ENCODE measurements around the gene RNF213.
"Not testable (repeated sequence)": the region's sequence is repeated elsewhere in the genome, so short reads cannot be mapped to it uniquely, and the experiment has no call there.

Gene RNF213

DNA sequence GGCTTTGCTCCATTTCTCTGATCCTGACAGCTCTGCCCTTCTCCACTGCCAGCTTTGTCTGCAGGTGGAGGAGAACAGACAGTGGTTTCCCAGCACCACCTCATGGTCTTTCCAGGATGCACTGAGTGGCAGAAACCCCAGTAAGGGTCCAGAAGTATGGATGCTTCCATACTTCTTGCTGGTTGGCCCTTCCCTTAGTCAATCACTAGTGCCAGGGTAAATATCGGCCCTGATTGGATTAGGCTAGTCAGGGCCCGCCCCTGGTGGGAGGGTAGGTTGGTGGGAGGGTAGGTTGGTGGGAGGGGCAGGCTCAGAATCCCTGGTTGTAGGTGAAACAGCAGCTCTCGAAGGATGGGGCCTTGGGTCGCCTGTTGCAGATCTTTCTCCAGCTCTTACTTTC, 10.2 kb downstream of the RNF213 start:
- no peak for DNase-seq (ENCODE audit: low read depth in 2 of 2)

DNA sequence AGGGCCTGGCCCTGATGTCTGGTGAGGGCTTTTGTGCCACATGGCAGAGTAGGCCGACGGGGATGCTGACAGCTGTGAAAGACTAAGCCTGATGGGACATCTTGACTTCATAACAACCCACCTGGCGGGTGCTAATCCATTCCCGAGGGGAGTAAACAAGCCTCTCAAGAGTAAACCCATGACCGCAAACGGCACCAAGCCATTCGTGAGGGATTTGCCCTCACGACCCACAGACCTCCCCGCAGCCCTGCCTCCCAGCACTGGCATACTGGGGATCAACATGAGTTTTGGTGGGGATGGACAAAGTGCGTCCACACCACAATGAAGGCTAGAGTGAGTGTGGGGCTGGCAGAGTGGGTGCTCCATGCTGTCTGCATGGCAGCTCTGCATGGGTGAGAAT, 11.7 kb downstream of the RNF213 start:
- no peak for DNase-seq (ENCODE audit: low read depth in 2 of 2)

DNA sequence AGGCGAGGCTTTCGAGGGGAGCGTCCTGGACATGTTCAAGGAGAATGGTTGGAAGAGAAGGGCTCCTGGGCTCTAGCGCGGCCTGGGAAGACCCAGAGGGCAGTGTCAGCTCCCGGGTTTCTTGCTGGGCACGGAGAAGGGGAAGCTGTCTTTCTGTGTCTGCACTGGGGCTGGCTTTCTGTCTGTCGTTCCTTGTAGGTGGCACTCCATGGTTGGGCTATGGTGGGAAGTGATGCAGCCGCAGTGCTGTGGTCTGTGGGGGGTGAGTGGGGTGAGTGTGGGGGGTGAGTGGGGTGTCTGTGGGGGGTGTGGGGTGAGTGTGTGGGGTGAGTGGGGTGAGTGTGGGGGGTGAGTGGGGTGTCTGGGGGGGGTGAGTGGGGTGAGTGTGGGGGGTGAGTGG, 13.7 kb downstream of the RNF213 start:
- DNase-seq (ENCODE audit: low read depth in 2 of 2): no peak

DNA sequence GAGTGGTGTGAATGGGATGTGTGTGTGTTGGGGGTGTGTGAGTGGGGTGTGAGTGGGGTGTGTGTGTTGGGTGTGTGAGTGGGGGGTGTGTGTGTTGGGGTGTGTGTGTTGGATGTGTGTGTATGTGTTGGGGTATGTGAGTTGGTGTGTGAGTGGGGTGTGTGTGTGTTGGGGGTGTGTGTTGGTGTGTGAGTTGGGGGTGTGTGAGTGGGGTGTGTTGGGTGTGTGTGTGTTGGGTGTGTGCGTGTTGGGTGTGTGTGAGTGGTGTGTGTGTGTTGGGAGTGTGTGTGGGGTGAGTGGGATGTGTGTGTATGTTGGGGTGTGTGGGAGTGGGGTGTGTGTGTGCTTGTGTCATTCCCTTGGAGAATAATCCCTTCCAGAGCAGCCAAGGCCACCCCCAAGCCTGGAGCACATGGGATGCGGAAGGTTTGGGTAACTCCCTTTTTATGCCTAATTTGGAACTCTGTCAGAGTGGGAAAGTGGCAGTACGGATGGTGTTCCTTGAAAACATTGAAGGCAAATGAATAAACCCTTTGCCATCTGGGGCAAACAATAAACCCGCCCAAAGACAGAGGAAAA, 14.3 kb downstream of the RNF213 start:
- no peak for DNase-seq (ENCODE audit: low read depth in 2 of 2)

DNA sequence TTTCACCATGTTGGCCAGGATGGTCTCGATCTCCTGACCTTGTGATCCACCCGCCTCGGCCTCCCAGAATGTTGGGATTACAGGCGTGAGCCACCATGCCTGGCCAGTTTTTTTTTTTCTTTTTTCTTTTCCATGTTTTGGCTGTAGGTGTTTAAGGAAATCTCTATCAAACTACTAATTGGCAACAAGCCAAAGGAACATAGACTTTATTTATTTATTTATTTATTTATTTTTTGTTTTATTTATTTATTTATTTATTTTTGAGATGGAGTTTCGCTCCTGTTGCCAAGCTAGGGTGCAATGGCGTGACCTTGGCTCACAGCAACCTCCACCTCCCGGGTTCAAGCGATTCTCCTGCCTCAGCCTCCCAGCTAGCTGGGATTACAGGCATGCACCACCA, 15.2 kb downstream of the RNF213 start:
- not testable (repeated sequence) for DNase-seq (ENCODE audit: low read depth in 2 of 2)

DNA sequence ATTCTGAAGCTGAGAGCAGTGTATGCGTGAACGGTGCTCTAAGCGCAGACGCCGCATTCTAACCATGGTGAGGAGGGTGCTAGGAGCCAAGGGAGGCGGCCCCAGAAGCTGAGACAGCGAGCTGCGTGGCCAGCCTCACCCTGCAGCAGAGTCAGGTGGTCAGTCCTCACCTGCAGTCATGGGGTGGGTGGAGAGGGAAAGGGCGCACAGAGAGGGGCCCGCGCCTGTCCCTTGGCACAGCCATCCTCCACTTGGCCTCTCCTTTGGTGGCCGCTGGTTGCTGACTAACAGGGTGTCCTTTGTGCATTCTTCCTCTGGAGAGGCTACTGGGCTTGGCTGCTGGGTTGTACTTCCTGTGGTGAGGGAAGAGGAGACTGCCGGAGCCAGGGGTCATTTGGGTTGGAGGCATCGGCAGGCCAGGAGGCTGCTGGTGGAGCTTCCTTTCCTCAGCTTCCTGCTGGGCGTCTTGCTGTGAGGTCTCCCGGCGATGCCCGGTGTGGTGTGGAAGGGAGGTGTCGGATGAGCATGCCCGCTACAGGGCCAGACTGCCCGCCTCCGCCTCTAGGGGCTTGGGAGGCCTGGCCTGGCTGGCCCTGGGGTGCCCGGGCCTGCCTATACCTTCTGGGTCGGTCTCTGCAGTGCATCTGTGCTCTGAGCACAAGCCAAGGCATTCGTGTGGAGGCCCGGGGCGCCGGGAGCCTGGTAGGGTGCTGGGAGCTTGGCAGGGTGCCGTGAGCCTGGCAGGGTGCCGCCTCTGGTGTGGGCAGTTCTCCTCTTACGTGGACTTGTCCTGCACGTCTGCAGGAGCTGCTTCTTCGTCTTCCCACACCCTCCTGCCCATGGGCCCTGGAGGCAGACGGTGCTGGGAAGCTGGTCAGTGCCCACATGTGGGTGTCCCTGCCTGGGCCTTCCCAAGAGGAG, 17.4 kb downstream of the RNF213 start:
- no peak for DNase-seq (ENCODE audit: low read depth in 2 of 2)

DNA sequence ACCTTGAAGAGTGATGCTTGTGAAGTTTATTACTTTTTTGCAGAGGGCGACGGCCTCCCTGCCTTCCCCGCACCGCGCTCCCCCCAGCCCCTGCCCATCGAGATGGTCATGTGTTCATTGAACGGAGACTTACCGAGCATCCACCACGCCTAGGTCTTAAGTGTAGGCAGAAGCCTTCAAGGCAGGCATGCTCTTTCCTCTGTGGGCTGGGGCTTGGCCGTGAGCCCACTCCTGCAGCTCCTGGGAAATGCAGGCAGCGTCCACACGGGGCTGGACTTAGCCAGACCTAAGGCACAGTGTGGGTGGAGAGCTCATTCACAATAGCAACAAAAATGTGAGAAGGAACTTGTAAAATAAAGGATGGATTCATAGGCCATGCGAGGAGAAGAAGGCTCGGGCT, 19.2 kb downstream of the RNF213 start:
- no peak for DNase-seq (ENCODE audit: low read depth in 2 of 2)

DNA sequence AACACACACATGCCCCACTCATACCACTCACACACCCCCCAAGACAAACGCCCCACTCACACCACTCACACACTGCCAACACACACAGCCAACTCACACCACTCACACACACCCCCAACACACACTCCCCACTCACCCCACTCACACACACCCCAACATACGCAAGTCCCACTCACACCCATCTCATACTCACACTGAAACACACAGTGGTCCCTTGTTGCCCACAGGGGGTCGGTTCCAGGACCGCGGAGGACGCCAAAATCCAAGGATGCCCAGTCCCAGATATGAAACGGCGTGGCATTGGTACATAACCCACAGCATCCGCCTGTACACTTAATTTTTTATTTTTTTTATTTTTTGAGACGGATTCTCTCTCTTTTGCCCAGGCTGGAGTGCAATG, 20.9 kb downstream of the RNF213 start:
- no peak for DNase-seq (ENCODE audit: low read depth in 2 of 2)

DNA sequence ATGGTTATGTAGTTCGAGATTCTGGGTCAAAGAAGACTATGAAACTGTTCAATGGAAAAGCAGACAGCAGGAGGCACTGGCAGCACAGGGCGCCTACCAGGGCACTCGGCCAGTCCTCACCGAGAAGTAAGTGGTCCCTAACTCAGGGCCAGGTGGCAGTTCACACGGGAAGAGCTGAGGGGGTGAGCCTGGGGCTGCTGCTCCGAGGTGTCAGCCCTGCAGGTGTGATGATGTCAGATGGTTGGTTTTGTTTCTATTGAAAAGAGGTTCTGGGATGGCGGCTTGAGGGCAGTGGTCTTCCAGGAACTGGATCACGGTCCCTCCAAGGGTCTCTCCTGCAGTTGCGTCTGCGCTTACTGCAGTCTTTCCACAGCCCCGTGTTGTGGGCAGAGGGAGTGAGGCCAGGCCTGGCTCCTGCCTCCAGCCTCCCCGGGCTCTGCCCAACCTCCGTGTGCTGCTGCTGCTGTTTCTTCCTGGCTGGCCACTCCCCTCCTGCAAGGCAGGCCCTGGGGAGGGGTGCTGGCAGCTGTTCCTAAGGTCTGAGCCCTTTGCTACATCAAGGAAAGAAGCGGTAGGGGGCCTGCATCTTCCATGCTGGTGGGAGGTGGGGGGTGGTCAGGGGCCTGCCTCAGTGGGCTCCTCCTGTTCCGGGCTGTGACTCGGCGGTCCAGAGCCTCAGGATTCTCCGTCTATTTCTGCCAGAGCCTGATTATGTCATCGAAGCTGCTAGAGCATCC, 22.6 kb downstream of the RNF213 start:
- DNase-seq (ENCODE audit: low read depth in 2 of 2): no peak

DNA sequence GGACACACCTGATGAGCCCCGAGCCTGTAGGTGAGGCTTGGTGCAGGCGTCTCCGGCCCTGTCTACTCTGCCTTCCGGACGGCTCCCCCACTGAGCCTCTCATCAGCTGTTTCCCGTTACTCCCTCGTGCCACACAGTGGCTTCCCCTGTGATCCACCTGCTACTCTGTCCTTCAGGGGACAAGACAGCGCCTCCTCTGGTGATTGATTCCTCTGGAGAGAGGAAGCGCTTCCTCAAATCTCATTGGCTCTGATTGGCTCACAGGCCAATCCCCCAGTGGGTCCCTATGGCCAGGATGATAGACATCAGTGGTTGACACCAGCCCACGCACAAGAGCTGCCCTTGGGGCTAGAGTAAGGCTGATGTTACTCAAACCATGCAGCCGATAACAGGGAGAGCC, 24.0 kb downstream of the RNF213 start:
- DNase-seq (ENCODE audit: low read depth in 2 of 2): no peak

DNA sequence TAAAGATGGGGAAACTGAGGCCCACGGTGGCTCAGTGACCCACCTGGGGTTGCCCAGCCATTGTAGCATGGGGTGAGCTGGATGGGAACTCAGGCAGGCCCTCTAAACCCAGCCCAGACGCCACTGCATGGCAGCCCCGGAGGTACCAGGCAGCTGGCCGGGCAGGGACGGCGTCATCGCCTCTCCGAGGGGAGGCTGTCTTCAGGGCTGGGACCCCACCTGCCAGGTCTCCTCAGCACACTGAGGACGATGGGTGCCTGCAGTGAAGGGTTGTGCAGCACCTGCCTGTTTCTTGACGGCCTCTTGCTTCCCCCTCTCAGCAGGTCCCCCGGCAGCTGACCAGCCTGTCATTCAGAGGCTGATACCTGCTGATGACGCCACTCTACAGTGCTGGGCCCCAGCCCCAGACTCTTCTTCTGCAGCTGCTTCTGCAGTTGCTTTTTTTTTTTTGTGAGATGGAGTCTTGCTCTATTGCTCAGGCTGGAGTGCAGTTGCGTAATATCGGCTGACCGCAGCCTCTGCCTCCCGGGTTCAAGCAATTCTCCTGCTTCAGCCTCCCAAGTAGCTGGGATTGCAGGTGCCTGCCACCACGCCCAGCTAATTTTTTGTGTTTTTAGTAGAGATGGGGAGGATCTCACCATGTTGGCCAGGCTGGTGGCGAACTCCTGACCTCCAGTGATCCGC, 24.7 kb downstream of the RNF213 start:
- DNase-seq (ENCODE audit: low read depth in 2 of 2): no peak

DNA sequence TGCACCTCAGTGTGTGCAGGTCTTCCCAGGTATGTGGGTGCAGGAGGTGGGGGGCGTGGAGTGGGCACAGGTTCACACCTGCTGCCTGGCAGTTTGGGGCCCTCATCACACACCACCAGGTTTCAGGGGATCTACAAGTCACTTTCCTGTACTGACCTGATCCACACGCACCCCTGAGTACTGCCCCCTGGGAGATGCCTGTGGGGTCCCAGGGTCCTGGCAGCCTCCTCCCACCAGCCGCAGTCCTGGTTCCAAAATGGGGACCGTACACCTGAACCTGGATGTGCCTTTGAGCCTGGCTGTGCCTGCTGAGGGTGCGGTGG, 25.9 kb downstream of the RNF213 start:
- no peak for DNase-seq (ENCODE audit: low read depth in 2 of 2)

DNA sequence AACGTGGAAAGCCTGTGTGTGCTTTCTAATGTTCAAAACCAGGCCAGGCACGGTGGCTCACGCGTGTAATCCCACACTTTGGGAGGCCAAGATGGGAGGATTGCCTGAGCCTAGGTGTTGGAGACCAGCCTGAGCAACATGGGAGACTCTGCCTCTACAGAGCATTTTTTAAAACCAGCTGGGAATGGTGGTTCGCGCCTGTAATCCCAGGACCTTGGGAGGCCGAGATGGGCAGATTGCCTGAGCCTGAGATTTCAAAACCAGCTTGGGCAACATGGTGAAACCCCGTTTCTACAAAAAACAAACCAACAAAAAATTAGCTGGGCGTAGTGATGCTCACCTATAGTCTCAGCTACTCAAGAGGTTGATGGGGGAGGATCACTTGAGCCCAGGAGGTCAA, 26.4 kb downstream of the RNF213 start:
- no peak for DNase-seq (ENCODE audit: low read depth in 2 of 2)

DNA sequence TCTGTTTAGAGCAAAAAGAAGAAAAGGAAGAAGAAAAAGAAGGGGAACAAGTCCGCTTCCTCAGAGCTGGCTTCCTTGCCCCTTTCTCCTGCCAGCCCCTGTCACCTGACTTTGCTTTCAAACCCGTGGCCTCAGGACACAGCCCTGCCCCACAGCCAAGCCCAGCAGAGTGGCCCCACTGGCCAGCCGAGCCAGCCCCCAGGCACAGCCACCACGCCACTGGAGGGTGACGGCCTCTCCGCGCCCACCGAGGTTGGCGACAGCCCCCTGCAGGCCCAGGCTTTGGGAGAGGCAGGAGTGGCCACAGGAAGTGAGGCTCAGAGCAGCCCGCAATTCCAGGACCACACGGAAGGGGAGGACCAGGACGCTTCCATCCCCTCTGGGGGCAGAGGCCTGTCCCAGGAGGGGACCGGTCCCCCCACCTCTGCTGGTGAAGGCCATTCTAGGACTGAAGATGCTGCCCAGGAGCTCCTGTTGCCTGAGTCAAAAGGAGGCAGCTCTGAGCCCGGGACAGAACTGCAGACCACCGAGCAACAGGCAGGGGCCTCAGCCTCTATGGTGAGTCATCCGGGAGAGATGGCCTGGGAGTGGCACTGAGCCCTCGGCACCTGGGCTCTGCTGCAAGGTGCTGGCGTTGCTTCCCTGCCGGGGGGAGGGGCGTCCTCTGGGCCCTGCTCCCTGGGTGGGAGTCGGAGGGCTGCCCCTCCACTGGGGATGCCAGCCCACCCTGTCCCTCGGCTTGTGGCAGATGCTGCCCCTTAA, 27.3 kb downstream of the RNF213 start:
- DNase-seq (ENCODE audit: low read depth in 2 of 2): no peak

DNA sequence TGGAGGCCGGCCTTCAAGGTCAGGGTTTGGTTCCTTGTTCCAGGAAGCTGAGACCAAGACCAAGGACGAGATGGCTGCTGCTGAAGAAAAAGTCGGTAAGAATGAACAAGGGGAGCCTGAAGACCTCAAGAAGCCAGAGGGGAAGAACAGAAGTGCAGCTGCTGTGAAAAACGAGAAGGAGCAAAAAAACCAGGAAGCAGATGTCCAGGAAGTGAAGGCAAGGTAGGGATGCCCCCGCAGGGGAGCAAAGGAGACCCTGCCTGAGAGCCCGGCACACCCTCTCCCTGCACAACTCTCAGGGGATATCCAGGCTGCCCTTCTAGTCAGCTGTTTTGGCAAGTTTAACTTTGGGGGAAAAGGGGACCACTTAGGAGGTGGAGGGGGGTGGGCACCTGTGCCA, 29.0 kb downstream of the RNF213 start:
- DNase-seq (ENCODE audit: low read depth in 2 of 2): no peak

DNA sequence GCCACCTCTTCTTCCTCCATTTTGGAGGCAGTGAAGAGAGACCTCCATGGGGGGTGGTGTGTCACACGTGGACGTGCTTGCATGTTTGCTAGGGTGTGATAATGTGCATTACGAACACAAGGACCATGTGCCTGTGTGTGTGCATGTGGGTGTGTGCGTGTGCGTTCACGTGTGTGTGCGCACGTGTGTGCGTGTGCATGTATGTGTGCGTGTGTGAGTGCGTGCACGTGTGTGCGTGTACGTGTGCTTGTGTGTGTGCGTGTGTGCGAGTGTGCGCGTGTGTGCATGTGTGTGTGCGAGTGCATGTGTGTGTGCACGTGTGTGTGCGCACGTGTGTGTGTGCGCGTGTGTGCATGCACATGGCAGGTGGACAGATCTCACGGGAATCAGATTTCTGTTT, 29.5 kb downstream of the RNF213 start:
- no peak for DNase-seq (ENCODE audit: low read depth in 2 of 2)

DNA sequence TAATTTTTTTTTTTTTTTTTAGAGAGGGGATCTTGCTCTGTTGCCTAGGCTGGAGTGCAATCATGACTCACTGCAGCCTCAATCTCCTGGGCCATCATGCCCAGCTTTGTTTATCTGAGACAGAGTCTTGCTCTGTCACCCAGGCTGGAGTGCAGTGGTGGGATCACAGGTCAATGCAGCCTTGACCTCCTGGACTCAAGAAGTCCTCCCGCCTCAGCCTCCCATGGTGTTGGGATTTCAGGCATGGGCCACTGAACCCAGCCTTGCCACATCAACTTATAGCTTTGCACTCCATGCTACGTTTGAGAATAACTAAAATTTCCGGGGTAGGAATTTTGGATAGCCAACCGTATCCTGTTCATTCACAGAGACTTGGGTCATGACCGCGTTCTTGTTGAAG, 30.6 kb downstream of the RNF213 start:
- DNase-seq (ENCODE audit: low read depth in 2 of 2): no peak

DNA sequence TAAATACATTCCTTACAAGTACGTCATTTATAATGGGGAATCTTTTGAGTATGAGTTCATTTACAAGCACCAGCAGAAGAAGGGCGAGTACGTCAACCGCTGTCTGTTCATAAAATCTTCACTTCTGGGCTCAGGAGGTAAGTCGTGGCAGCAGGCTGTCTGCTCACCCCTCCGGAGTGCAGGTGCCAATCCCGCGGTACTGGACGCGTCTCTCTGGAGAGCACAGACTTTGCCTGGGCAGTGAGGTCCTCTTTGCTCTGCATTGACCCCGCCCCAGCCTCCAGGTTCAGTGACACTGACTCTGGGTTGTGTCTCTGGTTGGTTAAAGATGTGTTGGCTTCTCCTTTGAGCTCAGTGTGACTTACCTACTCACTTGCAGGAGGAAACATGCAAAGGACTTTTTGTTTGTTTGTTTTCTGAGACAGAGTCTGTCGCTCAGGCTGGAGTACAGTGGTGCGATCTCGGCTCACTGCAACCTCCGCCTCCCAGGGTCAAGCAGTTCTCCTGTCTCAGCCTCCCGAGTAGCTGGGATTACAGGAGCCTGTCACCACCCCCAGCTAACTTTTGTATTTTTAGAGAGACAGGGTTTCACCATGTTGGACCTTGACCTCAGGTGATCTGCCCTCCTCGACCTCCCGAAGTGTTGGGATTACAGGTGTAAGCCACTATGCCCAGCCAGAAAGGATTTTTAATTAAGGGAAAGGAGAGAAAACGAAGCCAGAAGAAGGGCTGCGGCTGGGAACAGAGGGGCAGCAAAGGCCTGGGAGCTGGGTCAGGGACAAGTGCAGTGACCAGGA, 31.2 kb downstream of the RNF213 start:
- no peak for DNase-seq (ENCODE audit: low read depth in 2 of 2)

DNA sequence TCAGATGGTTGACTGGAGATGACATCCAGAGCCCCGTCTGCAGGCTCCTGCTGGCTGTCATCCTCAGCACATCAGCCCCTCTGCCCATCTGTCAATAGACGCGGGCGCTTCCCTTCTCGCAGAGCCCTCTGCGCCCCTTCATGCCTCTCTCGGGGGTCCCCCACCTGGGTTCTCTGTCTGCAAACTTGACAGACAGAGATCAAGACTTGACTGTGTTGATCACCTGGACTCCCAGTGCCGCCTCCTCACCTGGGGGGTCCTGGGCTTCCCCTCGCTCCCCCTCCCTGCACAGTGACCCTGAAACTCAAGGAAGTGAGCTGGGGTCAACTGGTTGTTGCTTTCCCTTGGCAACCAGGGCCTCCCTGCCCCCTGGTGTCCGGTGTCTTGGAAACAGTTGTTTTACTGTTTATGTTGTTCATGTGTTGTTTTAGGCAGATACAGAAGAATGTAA, 31.9 kb downstream of the RNF213 start:
- DNase-seq (ENCODE audit: low read depth in 2 of 2): no peak

DNA sequence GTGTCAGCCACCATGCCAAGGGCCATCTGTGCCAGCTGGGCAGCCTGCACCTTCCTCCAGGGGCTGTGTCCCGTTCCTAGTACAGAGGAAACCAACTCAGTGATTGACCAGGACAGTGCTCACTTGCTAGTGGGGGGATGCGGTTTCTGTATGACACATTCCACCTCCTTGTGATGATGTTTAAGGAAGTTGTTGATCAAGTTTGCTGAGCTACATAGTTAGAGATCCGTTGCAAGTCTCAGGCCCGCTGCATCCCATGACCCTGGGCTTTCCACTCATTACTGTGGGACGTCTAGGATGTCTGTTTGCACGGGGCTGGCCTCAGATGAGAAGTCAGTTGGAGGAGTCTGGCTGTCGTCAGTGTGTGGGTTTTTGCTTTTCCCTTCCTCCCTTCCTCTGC, 33.6 kb downstream of the RNF213 start:
- no peak for DNase-seq (ENCODE audit: low read depth in 2 of 2)

DNA sequence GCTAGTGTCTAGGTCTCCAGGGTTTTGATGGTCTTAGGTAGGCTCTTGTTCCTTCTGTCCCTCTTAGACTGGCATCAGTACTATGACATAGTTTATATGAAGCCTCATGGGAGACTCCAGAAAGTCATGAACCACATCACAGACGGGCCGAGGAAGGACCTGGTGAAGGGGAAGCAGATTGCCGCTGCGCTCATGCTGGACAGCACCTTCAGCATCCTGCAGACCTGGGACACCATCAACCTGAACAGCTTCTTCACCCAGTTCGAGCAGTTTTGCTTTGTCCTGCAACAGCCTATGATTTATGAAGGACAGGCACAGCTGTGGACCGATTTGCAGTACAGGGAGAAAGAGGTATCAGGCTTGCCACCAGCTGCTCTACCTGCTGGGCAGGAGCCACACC, 34.0 kb downstream of the RNF213 start:
- DNase-seq (ENCODE audit: low read depth in 2 of 2): no peak
